Measurements from ENCODE around the gene RPL3.

DNA sequence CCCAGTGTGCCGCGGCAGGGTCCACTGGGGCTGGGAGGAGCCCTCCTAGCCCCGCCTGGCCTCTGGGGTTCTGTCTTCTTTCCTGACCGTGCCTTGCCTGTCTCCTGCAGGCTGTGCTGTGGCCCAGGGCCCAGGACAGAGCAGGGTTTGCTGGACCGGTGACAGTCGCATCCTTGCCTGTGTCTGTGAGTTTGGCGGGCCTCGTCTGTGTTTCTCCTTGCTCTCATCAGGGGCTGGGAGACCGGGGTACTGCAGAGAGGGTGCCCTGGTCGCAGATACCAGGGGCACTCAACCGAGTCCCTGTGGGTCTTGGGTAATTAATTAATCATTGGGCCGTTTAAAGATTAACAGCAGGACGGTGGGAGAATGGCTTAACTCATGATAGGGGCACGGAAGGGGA is 29.9 kb downstream of the RPL3 start:
- TF ChIP-seq TAF1 (conservative IDR thresholded peaks at IDR 0.05): no peak
- TF ChIP-seq, protein P1, sequence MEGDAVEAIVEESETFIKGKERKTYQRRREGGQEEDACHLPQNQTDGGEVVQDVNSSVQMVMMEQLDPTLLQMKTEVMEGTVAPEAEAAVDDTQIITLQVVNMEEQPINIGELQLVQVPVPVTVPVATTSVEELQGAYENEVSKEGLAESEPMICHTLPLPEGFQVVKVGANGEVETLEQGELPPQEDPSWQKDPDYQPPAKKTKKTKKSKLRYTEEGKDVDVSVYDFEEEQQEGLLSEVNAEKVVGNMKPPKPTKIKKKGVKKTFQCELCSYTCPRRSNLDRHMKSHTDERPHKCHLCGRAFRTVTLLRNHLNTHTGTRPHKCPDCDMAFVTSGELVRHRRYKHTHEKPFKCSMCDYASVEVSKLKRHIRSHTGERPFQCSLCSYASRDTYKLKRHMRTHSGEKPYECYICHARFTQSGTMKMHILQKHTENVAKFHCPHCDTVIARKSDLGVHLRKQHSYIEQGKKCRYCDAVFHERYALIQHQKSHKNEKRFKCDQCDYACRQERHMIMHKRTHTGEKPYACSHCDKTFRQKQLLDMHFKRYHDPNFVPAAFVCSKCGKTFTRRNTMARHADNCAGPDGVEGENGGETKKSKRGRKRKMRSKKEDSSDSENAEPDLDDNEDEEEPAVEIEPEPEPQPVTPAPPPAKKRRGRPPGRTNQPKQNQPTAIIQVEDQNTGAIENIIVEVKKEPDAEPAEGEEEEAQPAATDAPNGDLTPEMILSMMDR (IDR thresholded peaks at IDR 0.05; ENCODE audit: low read depth, low read length, missing input control): no peak
- no peak for TF ChIP-seq EGR1 (IDR thresholded peaks at IDR 0.05; ENCODE audit: low read depth in 2 of 2)
- TF ChIP-seq JUND (IDR thresholded peaks at IDR 0.05): no peak
- TF ChIP-seq, protein P2, sequence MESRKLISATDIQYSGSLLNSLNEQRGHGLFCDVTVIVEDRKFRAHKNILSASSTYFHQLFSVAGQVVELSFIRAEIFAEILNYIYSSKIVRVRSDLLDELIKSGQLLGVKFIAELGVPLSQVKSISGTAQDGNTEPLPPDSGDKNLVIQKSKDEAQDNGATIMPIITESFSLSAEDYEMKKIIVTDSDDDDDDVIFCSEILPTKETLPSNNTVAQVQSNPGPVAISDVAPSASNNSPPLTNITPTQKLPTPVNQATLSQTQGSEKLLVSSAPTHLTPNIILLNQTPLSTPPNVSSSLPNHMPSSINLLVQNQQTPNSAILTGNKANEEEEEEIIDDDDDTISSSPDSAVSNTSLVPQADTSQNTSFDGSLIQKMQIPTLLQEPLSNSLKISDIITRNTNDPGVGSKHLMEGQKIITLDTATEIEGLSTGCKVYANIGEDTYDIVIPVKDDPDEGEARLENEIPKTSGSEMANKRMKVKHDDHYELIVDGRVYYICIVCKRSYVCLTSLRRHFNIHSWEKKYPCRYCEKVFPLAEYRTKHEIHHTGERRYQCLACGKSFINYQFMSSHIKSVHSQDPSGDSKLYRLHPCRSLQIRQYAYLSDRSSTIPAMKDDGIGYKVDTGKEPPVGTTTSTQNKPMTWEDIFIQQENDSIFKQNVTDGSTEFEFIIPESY (IDR thresholded peaks at IDR 0.05): no peak
- TF ChIP-seq RAD21 (IDR thresholded peaks at IDR 0.05): no peak
- TF ChIP-seq YY1 (IDR thresholded peaks at IDR 0.05): no peak
